ENCODE data around the gene PTPRK.

Gene PTPRK

DNA sequence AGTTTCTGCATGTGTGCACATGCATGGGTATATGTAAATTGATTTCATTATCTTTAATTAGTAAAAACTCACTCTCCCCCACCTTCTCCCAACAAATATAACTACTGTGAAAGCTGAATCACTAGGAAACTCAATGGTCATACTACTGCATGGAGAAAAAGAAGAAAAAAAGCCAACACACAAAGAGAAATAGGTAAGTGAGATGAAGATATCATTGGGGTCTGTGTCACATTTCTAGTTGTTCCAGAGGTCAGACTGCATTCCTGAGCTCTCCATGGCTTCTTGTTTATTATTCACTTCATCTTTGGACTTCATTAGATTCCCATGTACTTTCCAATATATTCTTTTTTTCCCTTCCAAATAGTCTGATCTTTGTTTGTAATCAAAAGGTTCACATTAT, 98.2 kb downstream of the PTPRK start:
- TF ChIP-seq, protein P1, sequence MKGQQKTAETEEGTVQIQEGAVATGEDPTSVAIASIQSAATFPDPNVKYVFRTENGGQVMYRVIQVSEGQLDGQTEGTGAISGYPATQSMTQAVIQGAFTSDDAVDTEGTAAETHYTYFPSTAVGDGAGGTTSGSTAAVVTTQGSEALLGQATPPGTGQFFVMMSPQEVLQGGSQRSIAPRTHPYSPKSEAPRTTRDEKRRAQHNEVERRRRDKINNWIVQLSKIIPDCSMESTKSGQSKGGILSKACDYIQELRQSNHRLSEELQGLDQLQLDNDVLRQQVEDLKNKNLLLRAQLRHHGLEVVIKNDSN (IDR thresholded peaks at IDR 0.05): no peak
- no peak for TF ChIP-seq TEAD4 (IDR thresholded peaks at IDR 0.05)
- TF ChIP-seq, protein P2, sequence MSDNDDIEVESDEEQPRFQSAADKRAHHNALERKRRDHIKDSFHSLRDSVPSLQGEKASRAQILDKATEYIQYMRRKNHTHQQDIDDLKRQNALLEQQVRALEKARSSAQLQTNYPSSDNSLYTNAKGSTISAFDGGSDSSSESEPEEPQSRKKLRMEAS (IDR thresholded peaks at IDR 0.05): no peak
- TF ChIP-seq TAF1 (IDR thresholded peaks at IDR 0.05; ENCODE audit: low read depth): no peak
- TF ChIP-seq EGR1 (IDR thresholded peaks at IDR 0.05): no peak
- TF ChIP-seq RAD21 (IDR thresholded peaks at IDR 0.05; ENCODE audit: low read depth): no peak
- no peak for TF ChIP-seq TCF12 (IDR thresholded peaks at IDR 0.05; ENCODE audit: low read depth)
- TF ChIP-seq CEBPB (IDR thresholded peaks at IDR 0.05): no peak
- TF ChIP-seq EP300 (IDR thresholded peaks at IDR 0.05; ENCODE audit: borderline replicate concordance): no peak
- no peak for TF ChIP-seq CREB1 (IDR thresholded peaks at IDR 0.05; ENCODE audit: low read depth)
- TF ChIP-seq YY1 (IDR thresholded peaks at IDR 0.05; ENCODE audit: low read depth): no peak
- TF ChIP-seq, protein P3, sequence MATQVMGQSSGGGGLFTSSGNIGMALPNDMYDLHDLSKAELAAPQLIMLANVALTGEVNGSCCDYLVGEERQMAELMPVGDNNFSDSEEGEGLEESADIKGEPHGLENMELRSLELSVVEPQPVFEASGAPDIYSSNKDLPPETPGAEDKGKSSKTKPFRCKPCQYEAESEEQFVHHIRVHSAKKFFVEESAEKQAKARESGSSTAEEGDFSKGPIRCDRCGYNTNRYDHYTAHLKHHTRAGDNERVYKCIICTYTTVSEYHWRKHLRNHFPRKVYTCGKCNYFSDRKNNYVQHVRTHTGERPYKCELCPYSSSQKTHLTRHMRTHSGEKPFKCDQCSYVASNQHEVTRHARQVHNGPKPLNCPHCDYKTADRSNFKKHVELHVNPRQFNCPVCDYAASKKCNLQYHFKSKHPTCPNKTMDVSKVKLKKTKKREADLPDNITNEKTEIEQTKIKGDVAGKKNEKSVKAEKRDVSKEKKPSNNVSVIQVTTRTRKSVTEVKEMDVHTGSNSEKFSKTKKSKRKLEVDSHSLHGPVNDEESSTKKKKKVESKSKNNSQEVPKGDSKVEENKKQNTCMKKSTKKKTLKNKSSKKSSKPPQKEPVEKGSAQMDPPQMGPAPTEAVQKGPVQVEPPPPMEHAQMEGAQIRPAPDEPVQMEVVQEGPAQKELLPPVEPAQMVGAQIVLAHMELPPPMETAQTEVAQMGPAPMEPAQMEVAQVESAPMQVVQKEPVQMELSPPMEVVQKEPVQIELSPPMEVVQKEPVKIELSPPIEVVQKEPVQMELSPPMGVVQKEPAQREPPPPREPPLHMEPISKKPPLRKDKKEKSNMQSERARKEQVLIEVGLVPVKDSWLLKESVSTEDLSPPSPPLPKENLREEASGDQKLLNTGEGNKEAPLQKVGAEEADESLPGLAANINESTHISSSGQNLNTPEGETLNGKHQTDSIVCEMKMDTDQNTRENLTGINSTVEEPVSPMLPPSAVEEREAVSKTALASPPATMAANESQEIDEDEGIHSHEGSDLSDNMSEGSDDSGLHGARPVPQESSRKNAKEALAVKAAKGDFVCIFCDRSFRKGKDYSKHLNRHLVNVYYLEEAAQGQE (IDR thresholded peaks at IDR 0.05; ENCODE audit: low read depth): no peak
- TF ChIP-seq FOXM1 (IDR thresholded peaks at IDR 0.05; ENCODE audit: borderline replicate concordance, low read depth): no peak
- no peak for TF ChIP-seq NFIC (IDR thresholded peaks at IDR 0.05)
- no peak for TF ChIP-seq ZBTB7A (IDR thresholded peaks at IDR 0.05; ENCODE audit: low read depth)

DNA sequence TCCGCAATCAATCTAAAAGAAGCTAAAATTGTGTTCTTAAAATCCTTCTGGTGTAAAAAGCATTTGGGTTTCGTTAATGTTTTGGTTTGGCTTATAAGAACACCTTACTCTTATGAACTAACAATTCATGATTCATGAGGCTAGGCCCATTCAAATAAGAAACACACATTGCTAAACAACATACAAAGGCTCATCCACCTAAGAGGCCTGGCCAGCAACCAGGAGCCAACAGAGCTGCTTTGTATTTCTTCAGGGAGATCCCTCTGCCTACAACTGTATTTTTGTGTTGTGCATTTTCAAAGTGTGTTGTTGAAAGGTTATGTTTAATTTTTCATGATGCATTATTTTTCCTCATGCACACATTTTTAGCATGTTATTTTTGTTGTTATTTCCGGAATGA, 98.6 kb downstream of the PTPRK start:
- no peak for TF ChIP-seq NFIC (IDR thresholded peaks at IDR 0.05)
- TF ChIP-seq, protein P1 (IDR thresholded peaks at IDR 0.05): no peak
- TF ChIP-seq, protein P2 (IDR thresholded peaks at IDR 0.05): no peak
- no peak for TF ChIP-seq EP300 (IDR thresholded peaks at IDR 0.05; ENCODE audit: borderline replicate concordance)
- TF ChIP-seq EGR1 (IDR thresholded peaks at IDR 0.05): no peak
- TF ChIP-seq ZBTB7A (IDR thresholded peaks at IDR 0.05; ENCODE audit: low read depth): no peak
- TF ChIP-seq, protein P3 (IDR thresholded peaks at IDR 0.05; ENCODE audit: low read depth): no peak
- no peak for TF ChIP-seq TAF1 (IDR thresholded peaks at IDR 0.05; ENCODE audit: low read depth)
- TF ChIP-seq FOXM1 (IDR thresholded peaks at IDR 0.05; ENCODE audit: borderline replicate concordance, low read depth): no peak

DNA sequence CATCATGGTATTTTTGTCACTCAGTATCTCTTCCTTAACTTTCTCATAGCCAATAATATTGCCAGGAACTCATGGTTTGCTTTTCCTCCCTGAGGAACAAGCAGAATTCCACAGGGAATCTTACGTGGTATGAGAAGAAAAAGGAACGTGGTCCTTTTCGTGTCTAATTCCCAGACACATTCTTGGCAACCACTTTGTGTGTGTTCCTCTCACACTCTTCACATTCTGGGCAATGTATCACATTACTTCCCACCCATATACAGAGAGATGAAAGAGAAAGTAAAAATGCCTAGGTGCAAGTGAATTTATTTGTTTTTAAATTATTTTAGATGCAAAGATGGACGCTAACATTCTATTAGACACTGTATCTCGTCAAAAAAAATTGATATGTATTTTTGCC, 102.7 kb downstream of the PTPRK start:
- TF ChIP-seq TAF1 (IDR thresholded peaks at IDR 0.05; ENCODE audit: low read depth): no peak
- TF ChIP-seq YY1 (IDR thresholded peaks at IDR 0.05; ENCODE audit: low read depth): no peak
- TF ChIP-seq, protein P2 (IDR thresholded peaks at IDR 0.05): no peak
- TF ChIP-seq, protein P1 (IDR thresholded peaks at IDR 0.05): no peak
- TF ChIP-seq ZBTB7A (IDR thresholded peaks at IDR 0.05; ENCODE audit: low read depth): no peak
- TF ChIP-seq CEBPB (IDR thresholded peaks at IDR 0.05): no peak

DNA sequence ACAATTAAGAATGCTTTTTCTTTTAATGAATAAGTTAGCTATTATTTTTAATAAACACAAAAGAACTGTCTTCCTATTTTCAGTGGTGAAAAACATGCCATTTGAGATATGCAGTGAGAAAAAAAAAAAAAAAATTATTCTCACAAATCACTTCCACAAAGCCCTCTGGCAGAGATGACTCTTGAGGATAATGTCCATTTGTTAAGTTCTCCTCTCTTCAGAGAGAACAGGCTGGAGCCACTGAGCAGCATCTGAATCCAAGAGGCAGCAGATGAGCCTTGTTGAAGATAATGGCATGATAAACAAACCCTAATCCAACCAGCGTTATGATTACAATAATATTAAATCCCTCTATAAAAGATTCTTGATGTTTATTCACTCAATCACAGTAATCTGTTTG, 105.0 kb downstream of the PTPRK start:
- TF ChIP-seq YY1 (IDR thresholded peaks at IDR 0.05; ENCODE audit: low read depth): no peak
- TF ChIP-seq ZBTB7A (IDR thresholded peaks at IDR 0.05; ENCODE audit: low read depth): no peak
- no peak for TF ChIP-seq CEBPB (IDR thresholded peaks at IDR 0.05)
- TF ChIP-seq FOXM1 (IDR thresholded peaks at IDR 0.05; ENCODE audit: borderline replicate concordance, low read depth): no peak
- TF ChIP-seq NFIC (IDR thresholded peaks at IDR 0.05): no peak
- TF ChIP-seq TEAD4 (IDR thresholded peaks at IDR 0.05): no peak
- TF ChIP-seq TCF12 (IDR thresholded peaks at IDR 0.05; ENCODE audit: low read depth): no peak
- no peak for TF ChIP-seq RAD21 (IDR thresholded peaks at IDR 0.05; ENCODE audit: low read depth)
- no peak for TF ChIP-seq EGR1 (IDR thresholded peaks at IDR 0.05)
- TF ChIP-seq, protein P2 (IDR thresholded peaks at IDR 0.05): no peak

DNA sequence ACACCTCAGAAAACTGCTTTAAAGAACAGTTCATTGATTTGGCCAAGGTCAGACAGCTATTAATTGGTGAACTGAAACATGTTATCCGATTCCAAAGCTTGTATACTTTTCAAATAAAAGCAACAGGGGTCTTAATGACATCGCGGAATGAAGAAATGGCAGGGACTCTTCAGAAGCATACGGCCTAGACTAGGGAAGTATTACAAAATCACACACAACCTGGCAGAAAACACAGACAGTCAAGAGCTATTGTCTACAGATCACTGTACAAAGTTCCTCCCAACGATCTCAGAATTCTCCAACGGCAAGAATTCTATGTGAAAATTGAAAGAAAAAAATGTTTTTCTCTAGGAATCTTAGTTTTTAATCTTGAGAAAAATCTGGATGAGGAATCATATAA, 105.5 kb downstream of the PTPRK start:
- TF ChIP-seq FOXM1 (IDR thresholded peaks at IDR 0.05; ENCODE audit: borderline replicate concordance, low read depth) (no peak), TCF12 (IDR thresholded peaks at IDR 0.05; ENCODE audit: low read depth) (no peak), RAD21 (IDR thresholded peaks at IDR 0.05; ENCODE audit: low read depth) (no peak), EP300 (IDR thresholded peaks at IDR 0.05; ENCODE audit: borderline replicate concordance) (no peak), EGR1 (IDR thresholded peaks at IDR 0.05) (no peak), ZBTB7A (IDR thresholded peaks at IDR 0.05; ENCODE audit: low read depth) (no peak)

Measured in Ishikawa (cell line).